Kidney tubule cell (primary cell): ENCODE results near the gene CERS5.

ENCODE experiments used
- DNase-seq: peaks from one replicate; pipeline ENCODE4 v3.0.0-alpha.2; 2018; ENCODE audit warnings: low spot score

The CERS5 gene

GRCh38 chr12:50167049-50167828 is at the start of gene CERS5:
CERS5 (minus strand) TSS chr12:50167369; CDS start chr12:50167297, 72 bp downstream.
- peak; percentile 99 for DNase-seq

- no peak for DNase-seq
These were observed 47.9 kb upstream of the CERS5 start for GRCh38 chr12:50215033-50215432.

- no peak for DNase-seq
These were observed 46.8 kb upstream of the CERS5 start for GRCh38 chr12:50214018-50214417.

GRCh38 chr12:50213439-50213838 is 46.3 kb upstream of the CERS5 start:
- DNase-seq = no peak

GRCh38 chr12:50212071-50212467 is 44.9 kb upstream of the CERS5 start:
- DNase-seq = no peak

GRCh38 chr12:50211392-50212070 is 44.4 kb upstream of the CERS5 start:
- DNase-seq = peak; percentile 44

GRCh38 chr12:50207424-50207823 is 40.3 kb upstream of the CERS5 start:
- no peak for DNase-seq

GRCh38 chr12:50205648-50206047 is 38.5 kb upstream of the CERS5 start:
- DNase-seq = no peak

- DNase-seq = peak; percentile 77
These were observed 36.5 kb upstream of the CERS5 start for GRCh38 chr12:50203691-50204090.

- peak; percentile 91 for DNase-seq
These were observed 34.9 kb upstream of the CERS5 start for GRCh38 chr12:50201987-50202521.

GRCh38 chr12:50200552-50201273 is 33.5 kb upstream of the CERS5 start:
- DNase-seq = peak; percentile 81

GRCh38 chr12:50198829-50199228 is 31.7 kb upstream of the CERS5 start:
- no peak for DNase-seq

GRCh38 chr12:50197297-50197727 is 30.1 kb upstream of the CERS5 start:
- no peak for DNase-seq

GRCh38 chr12:50196537-50196936 is 29.4 kb upstream of the CERS5 start:
- DNase-seq = no peak

- DNase-seq = no peak
These were observed 28.7 kb upstream of the CERS5 start for GRCh38 chr12:50195832-50196231.

- no peak for DNase-seq
These were observed 25.7 kb upstream of the CERS5 start for GRCh38 chr12:50192908-50193307.

GRCh38 chr12:50192236-50192635 is 25.1 kb upstream of the CERS5 start:
- no peak for DNase-seq

GRCh38 chr12:50190859-50191258 is 23.7 kb upstream of the CERS5 start:
- no peak for DNase-seq

GRCh38 chr12:50188875-50189575 is 21.9 kb upstream of the CERS5 start:
- DNase-seq = no peak

- no peak for DNase-seq
These were observed 21.1 kb upstream of the CERS5 start for GRCh38 chr12:50188241-50188781.

GRCh38 chr12:50187084-50187900 is 20.1 kb upstream of the CERS5 start:
- no peak for DNase-seq
